Limb (tissue), 2 donors: Measurements from ENCODE around the gene IRF8.

Source experiments
- DNase-seq, 2 donors: peaks; one replicate each; pipeline ENCODE4 v3.0.0-alpha.2; 2016; ENCODE audit errors: extremely low spot score in 2 of 2

Gene IRF8

GRCh38 chr16:85913141-85913601 lies 14.2 kb downstream of the IRF8 start:
- DNase-seq, result no peak

GRCh38 chr16:85913688-85914422 lies 14.9 kb downstream of the IRF8 start:
- DNase-seq, result no peak

- DNase-seq, result no peak
These were observed 15.4 kb downstream of the IRF8 start for GRCh38 chr16:85914423-85914794.

- no peak for DNase-seq
These were observed 16.3 kb downstream of the IRF8 start for GRCh38 chr16:85915125-85915845.

- no peak for DNase-seq
These were observed 17.4 kb downstream of the IRF8 start for GRCh38 chr16:85916141-85916890.

- no peak for DNase-seq
These were observed 18.1 kb downstream of the IRF8 start for GRCh38 chr16:85917012-85917411.

GRCh38 chr16:85917959-85918358 lies 19.0 kb downstream of the IRF8 start:
- DNase-seq, result no peak

- DNase-seq, result no peak
These were observed 19.5 kb downstream of the IRF8 start for GRCh38 chr16:85918436-85918835.

- no peak for DNase-seq
These were observed 20.6 kb downstream of the IRF8 start for GRCh38 chr16:85919271-85920267.

- no peak for DNase-seq
These were observed 22.1 kb downstream of the IRF8 start for GRCh38 chr16:85921026-85921425.

- no peak for DNase-seq
These were observed 24.4 kb downstream of the IRF8 start for GRCh38 chr16:85923153-85924021.

GRCh38 chr16:85924675-85925074 lies 25.7 kb downstream of the IRF8 start:
- no peak for DNase-seq

GRCh38 chr16:85926370-85926769 lies 27.4 kb downstream of the IRF8 start:
- DNase-seq, result no peak

GRCh38 chr16:85927371-85927770 lies 28.4 kb downstream of the IRF8 start:
- no peak for DNase-seq

GRCh38 chr16:85927959-85928358 lies 29.0 kb downstream of the IRF8 start:
- no peak for DNase-seq

- DNase-seq, result peak in 1 of 2 donors; percentile 46
These were observed 29.4 kb downstream of the IRF8 start for GRCh38 chr16:85928401-85928820.

- DNase-seq, result no peak
These were observed 30.3 kb downstream of the IRF8 start for GRCh38 chr16:85929259-85929721.

- no peak for DNase-seq
These were observed 31.3 kb downstream of the IRF8 start for GRCh38 chr16:85930301-85930700.

- DNase-seq, result no peak
These were observed 32.8 kb downstream of the IRF8 start for GRCh38 chr16:85931596-85932402.
